Naive B cell (primary cell): ENCODE data around the gene SLAMF6. TPM values are rescaled to one million over a fixed set of nuclear protein-coding genes. Genes with fewer than 3 reads are reported as not detected.
"Not testable (repeated sequence)": the region's sequence is repeated elsewhere in the genome, so short reads cannot be mapped to it uniquely, and the experiment has no call there.

Experiments
- ATAC-seq, 2 donors: fragments of 150-1000 bp; cut with Tn5 transposase; 2 replicates each; pipeline ENCODE4 v1.10.0; 2021; ENCODE audit warnings: low read depth in 2 of 2, mild to moderate bottlenecking in 2 of 2, moderate library complexity in 2 of 2
- DNase-seq: peaks from one replicate; pipeline ENCODE4 v3.0.0; 2022
- H3K27ac Mint-ChIP-seq, 6 donors: one replicate each; pipeline ENCODE4 v1.8.0; 2020 to 2022; ENCODE audit warnings: mild to moderate bottlenecking in 6 of 6, mixed read lengths in 6 of 6, moderate library complexity in 5 of 6, inconsistent platforms in 2 of 6
- H3K27me3 Mint-ChIP-seq, 3 donors: one replicate each; pipeline ENCODE4 v1.8.0; 2021 to 2022; ENCODE audit warnings: mixed read lengths in 3 of 3, mild to moderate bottlenecking in 1 of 3
- H3K36me3 Mint-ChIP-seq, 2 donors: one replicate each; pipeline ENCODE4 v1.8.0; 2020 to 2022; ENCODE audit warnings: mixed read lengths in 2 of 2, inconsistent platforms in 1 of 2, mild to moderate bottlenecking in 1 of 2
- H3K4me1 Mint-ChIP-seq, 3 donors: one replicate each; pipeline ENCODE4 v1.8.0; 2020 to 2022; ENCODE audit warnings: mixed read lengths in 3 of 3, inconsistent platforms in 1 of 3, mild to moderate bottlenecking in 1 of 3, moderate library complexity in 1 of 3
- H3K4me3 Mint-ChIP-seq, 8 donors: one replicate each; pipeline ENCODE4 v1.8.0; 2020 to 2022; ENCODE audit warnings: mild to moderate bottlenecking in 8 of 8, mixed read lengths in 8 of 8, moderate library complexity in 8 of 8, inconsistent platforms in 2 of 8
- H3K9me3 Mint-ChIP-seq, 7 donors: one replicate each; pipeline ENCODE4 v1.8.0; 2020 to 2022; ENCODE audit warnings: mixed read lengths in 7 of 7, mild to moderate bottlenecking in 5 of 7, inconsistent platforms in 2 of 7, moderate library complexity in 1 of 7
- polyA plus RNA-seq, 6 donors: library from polyadenylated mRNA; unstranded; fragments of 300-500 nt; fragmentation: Illumina TruSeq; gene quantifications; one replicate each; pipeline ENCODE4 v1.2.3, GENCODE V29; 2021; ENCODE audit warnings: low read depth in 6 of 6

The SLAMF6 gene
- polyA plus RNA-seq, result 100 to 1,000 TPM; 164 to 256 (median 194) TPM

- Mint-ChIP-seq H3K27me3 (no peaks in the 10 kb centered on the region), H3K4me3 (peak within 1 kb of the TSS; percentile 90 to 99 (median 98)), H3K9me3 (peaks cover 5 to 33% (median 17%) of the 10 kb centered on the region in 7 donors)
Measured at GRCh38 chr1:160522622-160523345, at the start of gene SLAMF6. TSS of gene SLAMF6 (minus strand) at chr1:160523255. CDS start at chr1:160523192, 63 bp downstream.

GRCh38 chr1:160570840-160571239 is 47.8 kb upstream of the SLAMF6 start:
- H3K36me3 Mint-ChIP-seq, result peaks cover 26 to 36% of the 10 kb centered on the region in 2 donors
- peaks cover 65 to 91% (median 77%) of the 10 kb centered on the region in 3 donors for H3K4me1 Mint-ChIP-seq
- DNase-seq (no peak), ATAC-seq (no peak)
- H3K4me3 Mint-ChIP-seq, result no peak overlapping the region
- H3K27ac Mint-ChIP-seq, result peak overlapping the region in 2 of 6 donors; percentile 3 to 23
- H3K27me3 Mint-ChIP-seq, result no peaks in the 10 kb centered on the region
- peaks cover 0 to 7% (median 0%) of the 10 kb centered on the region in 7 donors for H3K9me3 Mint-ChIP-seq

More at GRCh38 chr1:160522622-160523345, at the start of gene SLAMF6:
- Mint-ChIP-seq H3K36me3 (peaks cover 22 to 28% of the 10 kb centered on the region in 2 donors), H3K27ac (peak within 1 kb of the TSS; percentile 76 to 96 (median 94)), H3K4me1 (peaks cover 49 to 75% (median 67%) of the 10 kb centered on the region in 3 donors)
- ATAC-seq, result peak; percentile 71 to 73
- DNase-seq, result peak; percentile 47

GRCh38 chr1:160569806-160570205 is 46.8 kb upstream of the SLAMF6 start:
- no peak for DNase-seq

GRCh38 chr1:160567858-160568682 is 45.0 kb upstream of the SLAMF6 start:
- no peaks in the 10 kb centered on the region for H3K27me3 Mint-ChIP-seq
- peak overlapping the region in 4 of 8 donors; percentile 17 to 48 (median 38) for H3K4me3 Mint-ChIP-seq
- DNase-seq (no peak), ATAC-seq (peak; percentile 57 to 61)
- H3K4me1 Mint-ChIP-seq, result peaks cover 59 to 73% (median 72%) of the 10 kb centered on the region in 3 donors
- peaks cover 48 to 57% of the 10 kb centered on the region in 2 donors for H3K36me3 Mint-ChIP-seq
- peak overlapping the region in 4 of 6 donors; percentile 10 to 70 (median 50) for H3K27ac Mint-ChIP-seq
- peaks cover 0 to 11% (median 4%) of the 10 kb centered on the region in 7 donors for H3K9me3 Mint-ChIP-seq

More at GRCh38 chr1:160569806-160570205, 46.8 kb upstream of the SLAMF6 start:
- ATAC-seq, result no peak
- H3K36me3 Mint-ChIP-seq, result peaks cover 35 to 46% of the 10 kb centered on the region in 2 donors
- H3K27ac Mint-ChIP-seq, result peak overlapping the region in 3 of 6 donors; percentile 1 to 62 (median 49)
- H3K27me3 Mint-ChIP-seq, result no peaks in the 10 kb centered on the region
- peaks cover 63 to 87% (median 77%) of the 10 kb centered on the region in 3 donors for H3K4me1 Mint-ChIP-seq
- peak overlapping the region in 4 of 8 donors; percentile 1 to 23 (median 5) for H3K4me3 Mint-ChIP-seq
- peaks cover 0 to 7% (median 0%) of the 10 kb centered on the region in 7 donors for H3K9me3 Mint-ChIP-seq

- DNase-seq (no peak), ATAC-seq (no peak)
- H3K36me3 Mint-ChIP-seq, result peaks cover 54 to 55% of the 10 kb centered on the region in 2 donors
- peak overlapping the region in 3 of 6 donors; percentile 26 to 70 (median 49) for H3K27ac Mint-ChIP-seq
- peaks cover 0 to 12% (median 9%) of the 10 kb centered on the region in 7 donors for H3K9me3 Mint-ChIP-seq
- peak overlapping the region in 1 of 8 donors; percentile 39 for H3K4me3 Mint-ChIP-seq
- H3K4me1 Mint-ChIP-seq, result peaks cover 57 to 77% (median 66%) of the 10 kb centered on the region in 3 donors
- H3K27me3 Mint-ChIP-seq, result no peaks in the 10 kb centered on the region
Measured at GRCh38 chr1:160567341-160567740, 44.3 kb upstream of the SLAMF6 start.

GRCh38 chr1:160565564-160565963 is 42.5 kb upstream of the SLAMF6 start:
- peaks cover 0 to 21% (median 11%) of the 10 kb centered on the region in 7 donors for H3K9me3 Mint-ChIP-seq
- no peak overlapping the region for H3K4me3 Mint-ChIP-seq
- H3K27ac Mint-ChIP-seq, result peak overlapping the region in 1 of 6 donors; percentile 5
- H3K27me3 Mint-ChIP-seq, result no peaks in the 10 kb centered on the region
- ATAC-seq, result no peak
- DNase-seq, result no peak
- H3K36me3 Mint-ChIP-seq, result peaks cover 55 to 65% of the 10 kb centered on the region in 2 donors
- H3K4me1 Mint-ChIP-seq, result peaks cover 58 to 79% (median 65%) of the 10 kb centered on the region in 3 donors

- peak overlapping the region in 1 of 6 donors; percentile 17 for H3K27ac Mint-ChIP-seq
- H3K4me1 Mint-ChIP-seq, result peaks cover 65 to 84% (median 68%) of the 10 kb centered on the region in 3 donors
- peaks cover 68 to 74% of the 10 kb centered on the region in 2 donors for H3K36me3 Mint-ChIP-seq
- H3K9me3 Mint-ChIP-seq, result peaks cover 4 to 38% (median 23%) of the 10 kb centered on the region in 7 donors
- H3K4me3 Mint-ChIP-seq, result peak overlapping the region in 1 of 8 donors; percentile 12
- H3K27me3 Mint-ChIP-seq, DNase-seq, ATAC-seq: not testable (repeated sequence)
Measured at GRCh38 chr1:160563230-160563629, 40.2 kb upstream of the SLAMF6 start.

GRCh38 chr1:160562745-160563144 is 39.7 kb upstream of the SLAMF6 start:
- DNase-seq, H3K4me3 Mint-ChIP-seq: not testable (repeated sequence)

GRCh38 chr1:160560806-160561205 is 37.8 kb upstream of the SLAMF6 start:
- H3K4me3 Mint-ChIP-seq, result peak overlapping the region in 3 of 8 donors; percentile 17 to 75 (median 38)
- peaks cover 71% of the 10 kb centered on the region in 2 donors for H3K36me3 Mint-ChIP-seq
- peaks cover 55 to 75% (median 57%) of the 10 kb centered on the region in 3 donors for H3K4me1 Mint-ChIP-seq
- peaks cover 4 to 38% (median 23%) of the 10 kb centered on the region in 7 donors for H3K9me3 Mint-ChIP-seq
- H3K27me3 Mint-ChIP-seq, result no peaks in the 10 kb centered on the region
- DNase-seq, result no peak
- no peak for ATAC-seq
- peak overlapping the region in 3 of 6 donors; percentile 21 to 76 (median 74) for H3K27ac Mint-ChIP-seq

More at GRCh38 chr1:160562745-160563144, 39.7 kb upstream of the SLAMF6 start:
- Mint-ChIP-seq H3K36me3 (peaks cover 72 to 75% of the 10 kb centered on the region in 2 donors), H3K9me3 (peaks cover 4 to 38% (median 23%) of the 10 kb centered on the region in 7 donors), H3K4me1 (peaks cover 64 to 84% (median 65%) of the 10 kb centered on the region in 3 donors)
- H3K27me3 Mint-ChIP-seq, H3K27ac Mint-ChIP-seq, ATAC-seq: not testable (repeated sequence)

- H3K9me3 Mint-ChIP-seq, result peaks cover 4 to 38% (median 23%) of the 10 kb centered on the region in 7 donors
- H3K36me3 Mint-ChIP-seq, result peaks cover 68 to 69% of the 10 kb centered on the region in 2 donors
- peak overlapping the region in 5 of 6 donors; percentile 2 to 76 (median 48) for H3K27ac Mint-ChIP-seq
- DNase-seq (no peak), ATAC-seq (no peak)
- H3K4me3 Mint-ChIP-seq, result peak overlapping the region in 2 of 8 donors; percentile 13 to 38
- H3K4me1 Mint-ChIP-seq, result peaks cover 50 to 73% (median 54%) of the 10 kb centered on the region in 3 donors
- H3K27me3 Mint-ChIP-seq, result no peaks in the 10 kb centered on the region
Measured at GRCh38 chr1:160560045-160560705, 37.1 kb upstream of the SLAMF6 start.

GRCh38 chr1:160559437-160559836 is 36.4 kb upstream of the SLAMF6 start:
- Mint-ChIP-seq H3K9me3 (peaks cover 4 to 38% (median 23%) of the 10 kb centered on the region in 7 donors), H3K36me3 (peaks cover 61 to 62% of the 10 kb centered on the region in 2 donors), H3K4me1 (peaks cover 45 to 66% (median 54%) of the 10 kb centered on the region in 3 donors), H3K4me3 (peak overlapping the region in 3 of 8 donors; percentile 6 to 38 (median 9)), H3K27ac (peak overlapping the region in 3 of 6 donors; percentile 2 to 76 (median 61))
- H3K27me3 Mint-ChIP-seq, ATAC-seq, DNase-seq: not testable (repeated sequence)
